H1 (cell line): Measurements from ENCODE around the gene DACT3. TPM values are rescaled to one million over a fixed set of nuclear protein-coding genes. Genes with fewer than 3 reads are reported as not detected.
"Not testable (repeated sequence)": the region's sequence is repeated elsewhere in the genome, so short reads cannot be mapped to it uniquely, and the experiment has no call there.

ENCODE experiments used
- CTCF ChIA-PET: fragments of 300-600 bp; sonication (Branson Sonifier 250); formaldehyde crosslinking; loops from one replicate; lab custom pipeline; 2021; ENCODE audit not compliant: partially characterized antibody; lab: Charles Lee
- POLR2A ChIA-PET: fragments of 300-600 bp; sonication (Branson Sonifier 250); formaldehyde crosslinking; loops from one replicate; lab custom pipeline; 2021; ENCODE audit warnings: inconsistent platforms; ENCODE audit not compliant: partially characterized antibody; lab: Charles Lee
- DNase-seq, 2 experiments: peaks; one replicate each; pipeline versions ENCODE4 v3.0.0 to v3.0.0-alpha.2; 2010 to 2022; ENCODE audit warnings: low spot score in 2 of 2, low read depth in 1 of 2, mixed read lengths in 1 of 2
- FAIRE-seq: peaks from 2 replicates; lab custom pipeline; 2011; peaks lifted over from hg19 to GRCh38; lab: Jason Lieb, UNC
- H2AFZ ChIP-seq: 2 replicates; pipeline ENCODE4 v1.8.1; 2012; ENCODE audit warnings: low read length, inconsistent platforms
- H2AK5ac ChIP-seq: 2 replicates; pipeline ENCODE4 v1.6.1; 2013; ENCODE audit warnings: low read depth, low read length
- H2BK120ac ChIP-seq: replicated peaks from 2 replicates; pipeline ENCODE3; 2013; ENCODE audit warnings: low read depth, low read length, inconsistent platforms
- H2BK12ac ChIP-seq: 2 replicates; pipeline ENCODE4 v1.6.1; 2013; ENCODE audit warnings: low read depth, low read length
- H2BK15ac ChIP-seq: 2 replicates; pipeline ENCODE4 v1.6.1; 2013; ENCODE audit warnings: low read length
- H2BK20ac ChIP-seq: 2 replicates; pipeline ENCODE4 v1.6.1; 2013; ENCODE audit warnings: low read length
- H2BK5ac ChIP-seq: 2 replicates; pipeline ENCODE4 v1.6.1; 2013; ENCODE audit warnings: low read depth, low read length
- H3K14ac ChIP-seq: 2 replicates; pipeline ENCODE4 v1.6.1; 2013; ENCODE audit warnings: inconsistent platforms; ENCODE audit not compliant: insufficient read length
- H3K18ac ChIP-seq: 2 replicates; pipeline ENCODE4 v1.6.1; 2013; ENCODE audit warnings: low read length; ENCODE audit errors: extremely low read depth
- H3K23ac ChIP-seq: 2 replicates; pipeline ENCODE4 v1.6.1; 2013; ENCODE audit warnings: inconsistent platforms; ENCODE audit not compliant: insufficient read length
- H3K23me2 ChIP-seq: 2 replicates; pipeline ENCODE4 v1.6.1; 2013; ENCODE audit warnings: low read depth, low read length
- H3K27ac ChIP-seq: 2 replicates; pipeline ENCODE4 v1.6.1; 2011; ENCODE audit warnings: low read depth, low read length, inconsistent platforms
- H3K27me3 ChIP-seq, 4 experiments: replicated peaks in 1 of 4; 1 replicate in 1 of 4; 2 replicates in 3 of 4; pipeline versions ENCODE4 v1.6.1 to v1.8.1; 2011 to 2013; ENCODE audit warnings: low read length in 3 of 4, mild to moderate bottlenecking in 3 of 4, inconsistent platforms in 2 of 4, mixed read lengths in 2 of 4, moderate library complexity in 1 of 4; ENCODE audit not compliant: control insufficient read depth in 3 of 4, insufficient read depth in 3 of 4; ENCODE audit errors: extremely low read depth in 1 of 4
- H3K36me3 ChIP-seq, 4 experiments: 2 replicates each; pipeline versions ENCODE4 v1.6.1 to v1.8.1; 2011 to 2013; ENCODE audit warnings: mild to moderate bottlenecking in 4 of 4, low read length in 3 of 4, moderate library complexity in 2 of 4, control low read depth in 1 of 4, inconsistent platforms in 1 of 4; ENCODE audit not compliant: insufficient read depth in 4 of 4, control insufficient read depth in 2 of 4
- H3K4ac ChIP-seq: replicated peaks from 2 replicates; pipeline ENCODE3; 2013; ENCODE audit warnings: low read length, low read depth, mixed read lengths, inconsistent platforms; ENCODE audit not compliant: insufficient read length
- H3K4me1 ChIP-seq, 4 experiments: replicated peaks in 1 of 4; 1 replicate in 1 of 4; 2 replicates in 3 of 4; pipeline versions ENCODE4 v1.6.1 to v1.8.1; 2011 to 2013; ENCODE audit warnings: low read length in 3 of 4, inconsistent platforms in 2 of 4, mixed read lengths in 1 of 4; ENCODE audit not compliant: insufficient read depth in 4 of 4, control insufficient read depth in 3 of 4
- H3K4me2 ChIP-seq, 2 experiments: 2 replicates each; pipeline versions ENCODE4 v1.6.1 to v1.8.1; 2011 to 2013; ENCODE audit warnings: low read depth in 2 of 2, low read length in 2 of 2, control low read depth in 1 of 2, inconsistent platforms in 1 of 2, mild to moderate bottlenecking in 1 of 2; ENCODE audit not compliant: insufficient read depth in 1 of 2
- H3K4me3 ChIP-seq, 4 experiments: fragments of 200-600, 300-600 bp in 1 of 4; sonication (generic), shearing (Covaris generic), sonication (Bioruptor Twin) in 1 of 4; 2 replicates each; pipeline versions ENCODE4 v1.5.1 to v1.8.1; 2011 to 2016; ENCODE audit warnings: low read length in 4 of 4, low read depth in 3 of 4, control low read depth in 2 of 4, inconsistent platforms in 2 of 4, mild to moderate bottlenecking in 2 of 4, mixed read lengths in 1 of 4, moderate library complexity in 1 of 4; ENCODE audit not compliant: insufficient read depth in 2 of 4; ENCODE audit errors: extremely low read depth in 1 of 4
- H3K56ac ChIP-seq: replicated peaks from 2 replicates; pipeline ENCODE3; 2013; ENCODE audit warnings: low read depth, mild to moderate bottlenecking, mixed read lengths, low read length, inconsistent platforms; ENCODE audit not compliant: insufficient read length
- H3K79me1 ChIP-seq: 2 replicates; pipeline ENCODE4 v1.6.1; 2013; ENCODE audit warnings: low read depth, low read length, control low read depth
- H3K79me2 ChIP-seq, 2 experiments: 2 replicates each; pipeline versions ENCODE4 v1.6.1 to v1.8.1; 2012 to 2013; ENCODE audit warnings: low read length in 2 of 2, mild to moderate bottlenecking in 2 of 2, inconsistent platforms in 1 of 2; ENCODE audit not compliant: insufficient read depth in 2 of 2, control insufficient read depth in 1 of 2
- H3K9ac ChIP-seq, 4 experiments: replicated peaks in 1 of 4; 1 replicate in 1 of 4; 2 replicates in 3 of 4; pipeline versions ENCODE4 v1.6.1 to v1.8.1; 2011 to 2013; ENCODE audit warnings: low read depth in 3 of 4, low read length in 3 of 4, control low read depth in 2 of 4, mild to moderate bottlenecking in 2 of 4, moderate library complexity in 2 of 4, inconsistent platforms in 1 of 4; ENCODE audit errors: extremely low read depth in 1 of 4
- H3K9me3 ChIP-seq, 2 experiments: 2 replicates each; pipeline versions ENCODE4 v1.6.1 to v1.8.1; 2012 to 2013; ENCODE audit warnings: mild to moderate bottlenecking in 2 of 2, moderate library complexity in 2 of 2, control low read depth in 1 of 2, inconsistent platforms in 1 of 2, low read depth in 1 of 2, low read length in 1 of 2, mixed read lengths in 1 of 2; ENCODE audit not compliant: insufficient read depth in 2 of 2
- H4K20me1 ChIP-seq, 2 experiments: replicated peaks in 1 of 2; 2 replicates each; pipeline versions ENCODE3 to v1.8.1; 2011 to 2013; ENCODE audit warnings: inconsistent platforms in 2 of 2, low read length in 2 of 2, mild to moderate bottlenecking in 1 of 2; ENCODE audit not compliant: insufficient read depth in 2 of 2, control insufficient read depth in 1 of 2
- H4K5ac ChIP-seq: 2 replicates; pipeline ENCODE4 v1.6.1; 2013; ENCODE audit warnings: low read length, low read depth, mixed read lengths, inconsistent platforms; ENCODE audit not compliant: insufficient read length
- H4K8ac ChIP-seq: 2 replicates; pipeline ENCODE4 v1.8.0; 2013; ENCODE audit warnings: mild to moderate bottlenecking, moderate library complexity, low read length, inconsistent platforms; ENCODE audit not compliant: insufficient read depth; ENCODE audit errors: extremely low read depth
- H4K91ac ChIP-seq: replicated peaks from 2 replicates; pipeline ENCODE3; 2013; ENCODE audit warnings: low read length, mixed read lengths, inconsistent platforms; ENCODE audit not compliant: insufficient read length
- WGBS, 2 experiments: shearing (Covaris generic) in 1 of 2; methylation state at CpG; one replicate each; pipeline versions ENCODE4 v1.1.6 to v1.1.7; 2013 to 2015; ENCODE audit warnings: low lambda C conversion rate in 2 of 2, mixed read lengths in 2 of 2, inconsistent platforms in 1 of 2, low coverage in 1 of 2, missing lambda C conversion rate in 1 of 2; ENCODE audit not compliant: insufficient replicate concordance in 2 of 2, insufficient coverage in 1 of 2, insufficient read length in 1 of 2; ENCODE audit errors: extremely low coverage in 1 of 2, missing lambda C conversion rate in 1 of 2; 5-methylcytosine and 5-hydroxymethylcytosine counted together
- polyA plus RNA-seq, 7 experiments: library from polyadenylated mRNA; depleted of rRNA in 3 of 7; stranded (reverse) in 5 of 7; unstranded in 2 of 7; fragments of >200 nt in 5 of 7; fragments of 200-250 nt in 2 of 7; gene quantifications; 1 replicate in 5 of 7; 2 replicates in 1 of 7; 4 replicates in 1 of 7; pipeline versions ENCODE4 v1.2.1 to v1.2.3, GENCODE V29; 2011 to 2013; ENCODE audit warnings: missing spikeins in 2 of 7, mixed read lengths in 2 of 7
- total RNA-seq: library from RNA; stranded (reverse); fragmentation: NEBNext Ultra II Directional; extraction: Animal tissue kit (Norgen Biotek cat#: 25700); gene quantifications from 2 replicates; pipeline ENCODE4 v1.2.1, GENCODE V29; 2021

Gene DACT3
- total and polyA plus RNA-seq, 2 of the 8 experiments (the other 6 are each of a cell fraction or from before 2014, with no cell fraction given), result 1.8 to 2.0 TPM

DNA sequence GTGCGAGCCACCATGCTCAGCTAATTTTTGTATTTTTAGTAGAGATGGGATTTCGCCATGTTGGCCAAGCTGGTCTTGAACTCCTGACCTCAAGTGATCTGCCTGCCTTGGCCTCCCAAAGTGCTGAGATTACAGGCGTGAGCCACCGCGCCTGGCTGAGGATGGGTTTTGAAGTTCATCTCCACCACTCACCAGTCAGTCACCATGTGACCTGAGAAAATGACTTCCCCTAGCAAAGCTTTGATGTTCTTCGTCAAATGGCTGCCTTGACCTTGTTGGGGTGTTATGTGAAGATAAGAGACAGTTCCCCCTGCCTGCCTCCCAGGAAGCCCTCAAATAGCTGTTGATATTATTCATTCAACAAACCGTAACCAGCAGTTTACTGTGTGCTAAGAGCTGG, 32.0 kb downstream of the DACT3 start:
- not testable (repeated sequence) for H3K9me3 ChIP-seq, H2BK5ac ChIP-seq, H3K4ac ChIP-seq, H3K56ac ChIP-seq, H2BK120ac ChIP-seq, H4K8ac ChIP-seq, H3K23ac ChIP-seq, H2BK20ac ChIP-seq, H2BK12ac ChIP-seq, H3K23me2 ChIP-seq, H4K5ac ChIP-seq, H3K79me2 ChIP-seq, H3K4me3 ChIP-seq, H3K4me2 ChIP-seq, H3K79me1 ChIP-seq, H4K91ac ChIP-seq, H2BK15ac ChIP-seq, FAIRE-seq, DNase-seq, H2AFZ ChIP-seq, H3K36me3 ChIP-seq, H3K14ac ChIP-seq, H3K18ac ChIP-seq, H2AK5ac ChIP-seq, H4K20me1 ChIP-seq, H3K27ac ChIP-seq, H3K9ac ChIP-seq
- POLR2A ChIA-PET, result interaction anchor here (1.8 kb wide), 1 partner anchor 27 kb away, joined by 7 read pairs; no protein-coding TSS in a partner anchor
- Histone ChIP-seq H3K27me3 (peaks cover 0 to 12% (median 10%) of the 10 kb centered on the region in 4 experiments; a peak in 6 of 7 replicates), H3K4me1 (peaks cover 0 to 19% (median 12%) of the 10 kb centered on the region in 4 experiments; a peak in 6 of 7 replicates)
- WGBS, 2 experiments, result 92% methylated on average over 7 of the region's 7 CpGs; no CpG with 5 or more reads in 1 of the 2 experiments
- CTCF ChIA-PET, result interaction anchor here (0.6 to 15.3 kb wide), 4 partner anchors 12 to 211 kb away, joined by 6 to 309 read pairs (median 32); partner anchors contain the start of gene DACT3
